ENCODE data around the gene HPS3.

GRCh38 chr3:149118724-149119123 lies 10.7 kb upstream of the HPS3 start:
- no peak for TF ChIP-seq TCF12 (IDR thresholded peaks at IDR 0.05)
- TF ChIP-seq EZH2phosphoT487 (IDR thresholded peaks at IDR 0.05; ENCODE audit: borderline replicate concordance, low read depth), result no peak
- no peak for TF ChIP-seq CTCF (IDR thresholded peaks at IDR 0.05)
- TF ChIP-seq RXRA (IDR thresholded peaks at IDR 0.05; ENCODE audit: borderline replicate concordance, low read depth), result no peak
- no peak for TF ChIP-seq RCOR1 (IDR thresholded peaks at IDR 0.05; ENCODE audit: low read length)
- TF ChIP-seq USF1 (IDR thresholded peaks at IDR 0.05; ENCODE audit: borderline replicate concordance, low read depth), result no peak

Measured in SK-N-SH (cell line).